OCI-LY7 (cell line): Measurements from ENCODE around the gene PLXNA4.

Experiments
- CTCF ChIP-seq: fragments of 200-600 bp; sonication (generic); conservative IDR thresholded peaks from 2 replicates; pipeline ENCODE4 v1.5.1; 2014; ENCODE audit warnings: mild to moderate bottlenecking, antibody characterized with exemption, low read length, moderate library complexity, mixed read lengths
- EZH2phosphoT487 ChIP-seq: fragments of 200-600 bp; sonication (generic); IDR thresholded peaks from 2 replicates; pipeline ENCODE4 v1.6.1; 2018; ENCODE audit warnings: low read depth, borderline replicate concordance, mild to moderate bottlenecking, mixed run types, antibody characterized with exemption, low read length, moderate library complexity, mixed read lengths

- TF ChIP-seq CTCF: no peak
- no peak for TF ChIP-seq EZH2phosphoT487
These were observed 177.9 kb downstream of the PLXNA4 start for GRCh38 chr7:132398253-132398925.
